Activated CD8-positive, alpha-beta memory T cell treated with anti-CD3 and anti-CD28 coated beads for 36 hours (primary cell): ENCODE data around the gene OR2AE1. TPM values are rescaled to one million over a fixed set of nuclear protein-coding genes. Genes with fewer than 3 reads are reported as not detected.
"Not testable (repeated sequence)": the region's sequence is repeated elsewhere in the genome, so short reads cannot be mapped to it uniquely, and the experiment has no call there.

Experiments used
- CTCF ChIA-PET: fragments of 350-600 bp; sonication (Branson Sonifier 250); formaldehyde crosslinking; loops from one replicate; lab custom pipeline; 2021; ENCODE audit warnings: antibody characterized with exemption; lab: Charles Lee
- POLR2A ChIA-PET: fragments of 350-600 bp; sonication (Branson Sonifier 250); formaldehyde crosslinking; loops from one replicate; lab custom pipeline; 2021; ENCODE audit warnings: antibody characterized with exemption; lab: Charles Lee
- total RNA-seq, 2 experiments: library from RNA; stranded (reverse); gene quantifications; one replicate each; pipeline ENCODE4 v1.2.3, GENCODE V29; 2021

Gene OR2AE1
- not detected for total RNA-seq

- ChIA-PET POLR2A (no interaction called here), CTCF (no interaction called here)
Measured at GRCh38 chr7:99876933-99877332, at the start of gene OR2AE1. Gene OR2AE1, minus strand, starts transcription at chr7:99877033. Its CDS starts 0 bp downstream, at chr7:99877033.

GRCh38 chr7:99926321-99926720, 49.5 kb upstream of the OR2AE1 start:
- ChIA-PET CTCF (no interaction called here), POLR2A (no interaction called here)

- CTCF ChIA-PET, result no interaction called here
- POLR2A ChIA-PET, result interaction anchor here (0.5 to 0.6 kb wide), 2 partner anchors 173 to 288 kb away, joined by 3 to 4 read pairs; no protein-coding TSS in a partner anchor
Measured at GRCh38 chr7:99923200-99923599, 46.4 kb upstream of the OR2AE1 start.

GRCh38 chr7:99920149-99920548, 43.3 kb upstream of the OR2AE1 start:
- POLR2A ChIA-PET, result interaction anchor here (0.6 to 2.3 kb wide), 4 partner anchors 9 to 362 kb away, joined by 3 to 11 read pairs (median 4); partner anchors contain the start of genes GJC3, ZKSCAN1 and ZNF655
- CTCF ChIA-PET, result interaction anchor here (0.7 to 1.1 kb wide), 3 partner anchors 9 to 59 kb away, joined by 3 to 4 read pairs (median 3); partner anchors contain the start of gene GJC3

GRCh38 chr7:99919814-99920112, 42.9 kb upstream of the OR2AE1 start:
- CTCF ChIA-PET, result interaction anchor here (0.7 to 1.1 kb wide), 3 partner anchors 9 to 60 kb away, joined by 3 to 4 read pairs (median 3); partner anchors contain the start of gene GJC3
- POLR2A ChIA-PET, result interaction anchor here (0.6 to 2.3 kb wide), 7 partner anchors 10 to 414 kb away, joined by 3 to 11 read pairs (median 4); partner anchors contain the start of genes GJC3, ZKSCAN1 and ZNF655

GRCh38 chr7:99918959-99919813, 42.4 kb upstream of the OR2AE1 start, which contains the start of gene TRIM4:
Gene TRIM4, minus strand, starts transcription at chr7:99919530. Its CDS starts 129 bp downstream, at chr7:99919401.
- ChIA-PET POLR2A (interaction anchor here (0.6 to 2.3 kb wide), 8 partner anchors 10 to 413 kb away, joined by 3 to 11 read pairs (median 4); partner anchors contain the start of genes GJC3, ZKSCAN1 and ZNF655), CTCF (interaction anchor here (0.9 to 1.4 kb wide), 5 partner anchors 10 to 295 kb away, joined by 3 to 4 read pairs (median 3); partner anchors contain the start of gene GJC3)

- CTCF ChIA-PET, result no interaction called here
Measured at GRCh38 chr7:99910976-99911375, 34.1 kb upstream of the OR2AE1 start.

GRCh38 chr7:99901581-99901980, 24.7 kb upstream of the OR2AE1 start:
- POLR2A ChIA-PET, result no interaction called here
- CTCF ChIA-PET, result no interaction called here

More at GRCh38 chr7:99910976-99911375, 34.1 kb upstream of the OR2AE1 start:
- POLR2A ChIA-PET, result no interaction called here

GRCh38 chr7:99899830-99900519, 23.1 kb upstream of the OR2AE1 start:
- ChIA-PET CTCF (no interaction called here), POLR2A (no interaction called here)

GRCh38 chr7:99898836-99899235, 22.0 kb upstream of the OR2AE1 start:
- CTCF ChIA-PET, result interaction anchor here (1.3 kb wide), 1 partner anchor 15 kb away, joined by 4 read pairs; no protein-coding TSS in a partner anchor
- POLR2A ChIA-PET, result no interaction called here

GRCh38 chr7:99898023-99898357, 21.2 kb upstream of the OR2AE1 start:
- ChIA-PET CTCF (interaction anchor here (1.3 kb wide), 1 partner anchor 16 kb away, joined by 4 read pairs; no protein-coding TSS in a partner anchor), POLR2A (no interaction called here)

GRCh38 chr7:99897322-99898022, 20.6 kb upstream of the OR2AE1 start:
- POLR2A ChIA-PET, result no interaction called here
- CTCF ChIA-PET, result no interaction called here

- ChIA-PET POLR2A (no interaction called here), CTCF (interaction anchor here (0.5 kb wide), 1 partner anchor 604 kb away, joined by 3 read pairs; no protein-coding TSS in a partner anchor)
Measured at GRCh38 chr7:99894738-99895137, 17.9 kb upstream of the OR2AE1 start.

GRCh38 chr7:99893280-99893679, 16.4 kb upstream of the OR2AE1 start:
- ChIA-PET POLR2A (no interaction called here), CTCF (no interaction called here)

GRCh38 chr7:99890348-99890747, 13.5 kb upstream of the OR2AE1 start:
- POLR2A ChIA-PET, CTCF ChIA-PET: not testable (repeated sequence)

- POLR2A ChIA-PET, CTCF ChIA-PET: not testable (repeated sequence)
Measured at GRCh38 chr7:99888366-99888765, 11.5 kb upstream of the OR2AE1 start.

GRCh38 chr7:99881370-99881769, 4.5 kb upstream of the OR2AE1 start:
- POLR2A ChIA-PET, result no interaction called here
- CTCF ChIA-PET, result interaction anchor here (1.5 kb wide), 1 partner anchor 37 kb away, joined by 3 read pairs; the partner anchor contains the start of gene TRIM4

GRCh38 chr7:99876491-99876890, 342 bp downstream of the OR2AE1 start:
- CTCF ChIA-PET, result no interaction called here
- POLR2A ChIA-PET, result no interaction called here

GRCh38 chr7:99868246-99868645, 8.6 kb downstream of the OR2AE1 start:
- CTCF ChIA-PET, result no interaction called here
- POLR2A ChIA-PET, result no interaction called here
